ENCODE measurements around the gene SEC61B.
"Not testable (repeated sequence)": the region's sequence is repeated elsewhere in the genome, so short reads cannot be mapped to it uniquely, and the experiment has no call there.

The SEC61B gene

DNA sequence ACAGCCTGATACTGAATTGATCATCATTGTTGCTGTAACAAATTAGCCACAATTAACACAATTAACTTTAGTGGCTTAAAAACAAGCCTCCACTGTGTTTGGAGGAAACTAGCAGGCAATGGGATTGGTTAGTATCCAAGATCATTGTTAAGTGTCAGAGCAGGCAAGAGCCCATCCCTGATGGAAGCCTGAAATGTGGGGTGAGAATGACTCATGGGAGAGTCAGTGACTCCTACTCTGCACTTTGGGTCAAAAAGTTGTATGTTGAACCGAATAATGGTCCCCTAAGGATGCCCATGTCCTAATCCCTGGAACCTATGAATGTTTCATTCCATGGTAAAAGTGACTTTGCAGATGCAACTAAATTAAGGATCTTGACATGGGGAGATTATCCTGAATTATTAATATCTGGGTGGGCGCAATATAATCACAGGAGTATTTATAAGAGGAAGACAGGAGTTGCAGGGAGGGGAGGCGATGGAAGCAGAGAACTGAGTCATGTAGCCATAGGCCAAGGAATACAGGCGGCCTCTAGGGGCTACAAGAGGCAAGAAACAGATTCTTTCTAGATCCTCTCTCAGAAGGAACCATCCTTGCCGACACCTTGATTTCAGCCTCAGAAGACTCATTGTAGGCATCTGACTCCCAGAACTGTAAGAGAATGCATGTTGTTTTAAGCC lies 29.2 kb upstream of the SEC61B start:
- DNase-seq, result no peak

DNA sequence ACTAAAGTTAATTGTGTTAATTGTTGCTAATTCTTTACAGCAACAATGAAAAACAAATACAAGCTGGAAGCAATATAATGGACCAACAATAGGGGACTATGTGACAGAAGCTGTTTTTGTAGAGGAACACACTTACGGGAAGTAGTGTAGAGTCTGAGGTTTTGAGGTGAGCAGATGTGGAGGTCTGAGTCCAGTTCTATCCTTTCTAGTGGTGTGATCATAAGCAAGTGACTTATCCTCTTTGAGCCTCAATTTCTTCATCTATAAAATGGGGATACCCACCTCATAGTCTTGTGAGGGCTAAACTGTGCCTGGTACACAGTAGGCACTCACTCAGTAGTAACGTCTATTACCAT lies 28.6 kb upstream of the SEC61B start:
- no peak for DNase-seq

- DNase-seq, result not testable (repeated sequence)
Measured at GRCh38 chr9:99196484-99196883, 25.6 kb upstream of the SEC61B start.

DNA sequence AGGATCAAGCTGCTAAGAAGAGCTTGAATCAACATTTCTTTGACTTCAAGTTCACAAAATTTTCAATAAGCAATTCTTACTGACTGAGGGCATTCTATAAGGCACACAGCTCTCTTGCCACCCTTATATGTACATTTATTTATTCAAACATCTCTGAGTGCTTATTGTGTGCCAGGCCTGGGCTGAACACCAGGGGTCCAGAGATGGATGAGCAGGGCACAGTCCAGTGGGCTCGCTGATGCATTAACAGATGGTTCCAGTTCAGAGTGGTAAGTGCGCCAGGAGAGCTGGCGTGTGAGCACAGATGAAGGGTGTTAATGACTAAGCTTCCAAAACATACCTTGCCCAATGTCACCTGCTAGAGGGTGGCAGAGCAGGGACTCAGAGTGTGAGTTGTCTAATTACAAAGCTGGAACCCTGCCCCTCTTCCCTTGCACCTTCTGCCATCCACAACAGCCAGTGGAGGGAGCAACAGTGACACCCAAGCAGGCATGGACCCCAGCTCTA lies 24.9 kb upstream of the SEC61B start:
- DNase-seq, result no peak

DNA sequence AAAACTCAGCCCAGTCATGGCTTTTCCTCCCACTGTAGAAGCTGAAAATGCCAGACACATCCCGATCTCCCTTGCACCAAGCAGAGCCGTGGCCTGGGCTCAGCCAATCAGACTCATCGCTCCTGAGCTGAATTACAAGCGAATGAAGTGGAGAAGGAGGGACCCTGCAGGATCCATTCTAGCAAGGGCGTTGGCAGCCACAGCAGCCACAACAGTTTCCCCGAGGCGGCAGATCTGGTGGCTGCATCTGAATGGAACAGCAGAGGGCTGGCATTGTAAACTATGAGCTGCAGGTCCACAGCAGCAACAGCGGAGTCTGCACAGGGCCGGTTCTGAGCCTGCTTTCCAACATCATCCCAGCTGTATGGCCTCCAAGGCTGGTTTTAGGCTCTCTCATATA lies 24.1 kb upstream of the SEC61B start:
- DNase-seq, result no peak

GRCh38 chr9:99199938-99200539 lies 22.0 kb upstream of the SEC61B start:
- no peak for DNase-seq

DNA sequence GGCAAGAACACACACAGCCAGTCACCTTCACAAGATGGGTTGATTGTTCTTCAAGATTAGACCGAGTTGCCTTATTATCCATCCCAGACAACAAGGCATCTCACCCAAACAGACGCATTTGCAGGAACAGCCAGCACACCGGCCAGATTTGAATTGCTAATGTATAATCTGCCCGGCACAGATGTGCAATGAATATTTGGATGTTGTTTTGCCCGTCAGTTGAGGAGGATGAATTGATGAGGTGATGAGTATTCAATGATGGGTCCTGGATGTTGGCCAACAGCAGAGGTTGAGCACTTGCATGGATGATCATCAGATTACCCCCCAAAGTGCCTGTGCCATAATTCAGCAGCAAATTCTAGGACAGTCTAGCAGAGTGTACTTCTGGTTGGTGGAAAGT lies 20.5 kb upstream of the SEC61B start:
- no peak for DNase-seq

DNA sequence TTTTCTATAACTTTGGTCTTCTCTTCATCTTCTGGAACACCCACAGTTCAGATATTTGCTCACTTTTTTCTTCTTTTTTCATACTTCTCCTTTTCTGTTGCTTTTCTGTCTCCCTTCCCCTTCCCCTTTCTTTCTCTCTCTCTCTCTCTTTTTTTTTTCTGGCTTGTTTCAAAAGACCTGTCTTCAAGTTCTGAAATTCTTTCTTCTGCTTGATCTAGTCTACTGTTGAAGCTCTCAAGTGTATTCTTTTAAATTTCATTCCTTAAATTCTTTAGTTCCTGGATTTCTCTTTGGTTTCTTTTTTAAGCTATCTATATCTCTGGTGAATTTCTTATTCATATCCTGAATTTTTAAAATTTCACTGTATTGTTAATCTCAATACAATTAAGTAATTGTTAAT lies 11.5 kb upstream of the SEC61B start:
- no peak for DNase-seq

- no peak for DNase-seq
Measured at GRCh38 chr9:99211746-99212145, 10.3 kb upstream of the SEC61B start.

DNA sequence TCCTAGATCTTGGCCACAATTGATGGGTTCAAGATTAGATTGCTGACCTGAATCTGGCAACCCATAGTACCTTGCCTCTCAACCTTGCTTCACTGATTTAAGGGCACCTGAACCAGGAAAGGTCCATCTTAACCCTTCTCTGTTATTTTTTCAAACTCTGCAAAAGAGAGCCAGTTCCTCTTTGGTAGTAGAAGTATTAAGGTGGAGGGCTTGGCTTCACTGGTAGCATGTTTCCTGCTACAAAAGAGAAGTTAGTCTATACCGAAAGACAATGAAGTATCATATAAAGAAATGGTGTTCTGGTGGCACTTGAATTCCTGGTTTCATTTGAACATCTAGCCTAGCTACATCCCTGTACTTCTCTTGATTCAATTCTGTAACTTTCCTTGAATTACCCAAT lies 8.9 kb upstream of the SEC61B start:
- DNase-seq, result no peak

GRCh38 chr9:99216073-99216472 lies 6.0 kb upstream of the SEC61B start:
- DNase-seq, result no peak

GRCh38 chr9:99220011-99220410 lies 2.1 kb upstream of the SEC61B start:
- DNase-seq, result no peak

DNA sequence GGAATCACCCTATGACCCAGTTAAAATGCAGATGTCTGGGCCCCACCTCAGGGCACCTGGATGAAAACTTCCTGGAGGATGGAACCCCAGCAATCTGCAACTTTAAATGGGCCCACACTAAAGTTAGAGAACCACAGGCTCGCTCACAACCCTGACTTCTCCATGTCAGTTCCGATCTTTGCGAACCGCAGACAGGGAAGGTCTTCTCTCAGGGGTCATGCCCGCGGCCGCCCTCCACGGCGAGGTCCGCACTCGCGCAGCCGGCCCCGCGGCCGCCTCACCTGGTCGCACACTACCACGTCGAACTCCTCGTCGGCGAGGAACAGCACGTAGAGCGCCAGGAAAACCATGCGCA lies 839 bp upstream of the SEC61B start:
- no peak for DNase-seq

- no peak for DNase-seq
Measured at GRCh38 chr9:99222416-99223270, 561 bp downstream of the SEC61B start.

DNA sequence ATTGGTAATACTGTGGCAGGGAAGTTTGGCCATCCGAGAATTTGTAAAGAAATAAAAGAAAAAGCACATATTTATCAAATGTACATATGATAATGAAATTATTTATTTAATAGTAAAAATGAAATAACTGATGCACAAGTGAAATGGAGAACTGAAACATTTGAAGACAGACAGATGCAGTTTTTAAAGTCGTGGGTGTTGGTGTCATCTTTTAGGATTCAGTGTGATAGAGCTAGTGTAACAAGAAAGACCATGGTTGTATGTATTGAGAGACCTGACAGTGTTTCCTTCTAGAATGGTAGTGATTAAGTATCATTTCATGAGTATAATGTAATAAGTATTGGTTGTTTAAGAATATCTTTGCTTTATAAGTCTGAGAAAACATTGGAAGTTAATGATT lies 2.4 kb downstream of the SEC61B start:
- DNase-seq, result no peak

DNA sequence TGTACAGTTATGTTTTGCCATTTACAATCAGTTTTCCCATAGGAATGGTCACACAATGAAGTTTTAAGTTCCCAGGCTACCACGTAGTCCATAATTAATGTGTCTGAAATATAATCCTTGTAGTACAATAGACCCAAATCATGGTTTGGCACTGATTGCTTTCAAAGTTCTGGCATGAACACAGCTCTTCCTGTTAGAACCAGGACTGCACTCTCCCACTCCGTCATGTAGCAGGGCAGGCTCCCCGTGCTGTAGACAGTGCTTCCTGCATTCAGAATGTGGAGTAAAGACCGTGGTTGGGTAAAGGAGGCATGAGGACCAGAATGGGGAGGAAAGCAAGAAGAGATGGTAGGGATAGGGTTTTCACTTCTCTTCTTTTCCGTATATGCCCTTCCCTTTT lies 4.0 kb downstream of the SEC61B start:
- DNase-seq, result no peak

- no peak for DNase-seq
Measured at GRCh38 chr9:99230206-99230605, 8.1 kb downstream of the SEC61B start.

GRCh38 chr9:99231711-99232110 lies 9.6 kb downstream of the SEC61B start:
- DNase-seq, result no peak

- no peak for DNase-seq
Measured at GRCh38 chr9:99234618-99235017, 12.5 kb downstream of the SEC61B start.

- no peak for DNase-seq
Measured at GRCh38 chr9:99235069-99235468, 13.0 kb downstream of the SEC61B start.

- no peak for DNase-seq
Measured at GRCh38 chr9:99235926-99236634, 14.0 kb downstream of the SEC61B start.

- no peak for DNase-seq
Measured at GRCh38 chr9:99237356-99237755, 15.3 kb downstream of the SEC61B start.

DNA sequence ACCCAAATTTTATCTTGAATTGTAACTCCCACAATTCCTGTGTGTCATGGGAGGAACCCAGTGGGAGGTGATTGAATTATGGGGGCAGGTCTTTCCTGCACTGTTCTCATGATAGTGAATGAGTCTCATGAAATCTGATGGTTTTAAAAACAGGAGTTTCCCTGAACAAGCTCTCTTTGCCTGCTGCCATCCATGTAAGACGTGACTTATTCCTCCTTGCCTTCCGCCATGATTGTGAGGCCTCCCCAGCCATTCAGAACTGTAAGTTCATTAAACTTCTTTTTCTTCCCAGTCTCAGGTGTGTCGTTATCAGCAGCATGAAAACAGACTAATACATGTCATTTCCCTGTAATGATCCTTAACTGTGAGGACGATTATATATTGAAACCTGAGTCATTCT lies 15.8 kb downstream of the SEC61B start:
- DNase-seq, result not testable (repeated sequence)
